Measurements from ENCODE around the gene PXDN. TPM values are rescaled to one million over a fixed set of nuclear protein-coding genes. Genes with fewer than 3 reads are reported as not detected.
"Not testable (repeated sequence)": the region's sequence is repeated elsewhere in the genome, so short reads cannot be mapped to it uniquely, and the experiment has no call there.

Gene PXDN
- total RNA-seq, 8 experiments from 2014 or later, result 0.46 to 80.9 (median 45.0) TPM

DNA sequence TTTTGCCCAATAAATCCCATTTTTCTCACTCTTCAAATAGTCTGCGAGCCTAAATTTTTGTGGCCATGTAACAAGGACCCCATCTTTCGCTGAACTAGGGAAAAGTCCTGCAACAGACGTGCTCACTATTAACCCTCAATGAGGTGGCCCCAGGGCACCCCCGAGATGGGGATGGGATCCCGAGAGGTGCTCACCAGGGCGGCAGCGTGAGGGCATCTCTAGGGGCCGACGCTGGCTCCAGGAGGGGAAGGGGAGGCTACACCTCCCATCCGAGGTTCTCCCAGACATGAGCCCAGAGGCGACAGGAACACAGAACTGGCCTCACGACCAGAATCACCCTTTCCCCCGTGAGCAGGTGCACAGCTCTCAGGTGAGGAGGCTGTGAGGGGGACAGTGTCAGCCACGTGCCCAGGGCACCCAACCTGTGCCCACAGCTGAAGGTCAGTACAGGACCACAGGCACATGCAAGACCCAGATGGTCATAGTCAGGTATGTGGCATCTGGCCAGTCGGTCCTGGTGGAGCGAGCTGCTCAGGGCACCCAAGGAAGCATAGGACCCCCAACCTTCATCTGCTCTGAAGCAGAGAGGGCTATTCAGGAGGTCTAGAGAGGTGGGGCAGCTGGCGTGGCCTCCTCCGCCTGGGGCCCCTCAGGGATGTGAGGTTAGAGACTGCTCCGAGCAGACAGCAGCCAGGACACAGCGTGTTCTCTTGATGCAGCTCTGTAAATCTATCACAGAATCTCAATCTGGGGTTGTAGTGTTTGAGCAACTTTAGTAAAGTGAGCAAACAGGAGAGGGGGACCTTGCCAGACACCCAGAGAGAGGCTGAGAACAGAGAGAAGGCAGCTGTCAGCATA lies 62.8 kb downstream of the PXDN start:
- Histone ChIP-seq H3K4me3 (no peak overlapping the region), H3K27ac (no peak overlapping the region), H3K4me1 (replicated peaks in 1 of 2) (no peaks in the 10 kb centered on the region)
- 33 to 100% (median 91%) methylated on average over 1 to 7 of the region's 20 CpGs; no CpG with 5 or more reads in 4 of the 10 experiments for WGBS, 10 experiments
- in situ Hi-C loops (cut with MboI; ENCODE audit: low pct_unique_long_range_greater_than_20kb in 2 of 9, low sequenced_read_pairs in 9 of 9, unreplicated experiment in 9 of 9), result no loop called here
- ATAC-seq (replicated peaks in 6 of 8), result peak in 1 of 8 experiments; percentile 44

- Histone ChIP-seq H3K27ac (no peak overlapping the region), H3K4me3 (no peak overlapping the region), H3K4me1 (replicated peaks in 1 of 2) (no peaks in the 10 kb centered on the region)
- 20 to 100% (median 83%) methylated on average over 1 to 3 of the region's 3 CpGs; no CpG with 5 or more reads in 5 of the 10 experiments for WGBS, 10 experiments
- in situ Hi-C loops (cut with MboI; ENCODE audit: low pct_unique_long_range_greater_than_20kb in 2 of 9, low sequenced_read_pairs in 9 of 9, unreplicated experiment in 9 of 9), result no loop called here
- no peak for ATAC-seq (replicated peaks in 6 of 8)
These were observed 63.3 kb downstream of the PXDN start for GRCh38 chr2:1681017-1681318.

DNA sequence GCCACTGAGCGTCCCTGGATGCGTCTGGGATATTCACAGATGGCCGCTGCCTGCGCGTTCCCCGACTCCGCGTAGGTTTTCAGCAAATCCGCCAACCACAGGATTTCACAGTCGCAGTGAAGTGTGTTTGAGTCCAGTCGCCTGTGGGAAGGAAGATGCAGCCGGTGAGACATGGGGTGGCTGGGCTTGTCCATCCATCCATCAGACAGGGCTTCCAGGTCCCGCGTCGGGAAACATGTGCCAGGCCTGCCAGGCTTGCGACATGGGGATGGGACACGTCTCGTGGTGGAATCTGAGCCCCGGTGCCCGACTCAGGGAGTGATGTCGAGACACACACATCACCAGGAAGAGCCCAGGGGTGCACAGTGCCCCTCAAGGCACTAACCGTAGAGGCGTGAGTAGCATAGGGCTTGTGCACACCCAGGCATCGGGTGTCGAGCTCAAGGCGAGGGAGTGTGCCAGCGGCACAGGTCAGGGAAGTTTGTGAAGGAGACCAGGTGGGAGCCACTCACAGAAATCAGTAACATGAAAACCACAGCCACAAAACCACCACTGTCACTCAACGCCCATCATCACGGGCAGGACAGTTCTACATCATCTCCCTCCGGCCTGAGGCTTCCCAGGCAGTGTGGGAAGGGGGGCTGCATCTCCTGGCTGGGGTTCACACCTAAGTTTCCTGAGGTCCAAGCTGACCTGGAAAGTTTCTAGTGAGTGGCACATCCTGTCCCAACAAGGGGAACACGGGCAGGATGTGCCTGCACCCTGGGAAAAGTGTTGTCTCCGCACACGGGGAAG lies 63.9 kb downstream of the PXDN start:
- no peak for ATAC-seq (replicated peaks in 6 of 8)
- in situ Hi-C loops (cut with MboI; ENCODE audit: low pct_unique_long_range_greater_than_20kb in 2 of 9, low sequenced_read_pairs in 9 of 9, unreplicated experiment in 9 of 9), result no loop called here
- H3K4me1 ChIP-seq (replicated peaks in 1 of 2), result no peaks in the 10 kb centered on the region
- H3K27ac ChIP-seq, result no peak overlapping the region
- WGBS, 10 experiments, result 87 to 100% (median 95%) methylated on average over 4 to 10 of the region's 33 CpGs; no CpG with 5 or more reads in 5 of the 10 experiments
- H3K4me3 ChIP-seq, result no peak overlapping the region

DNA sequence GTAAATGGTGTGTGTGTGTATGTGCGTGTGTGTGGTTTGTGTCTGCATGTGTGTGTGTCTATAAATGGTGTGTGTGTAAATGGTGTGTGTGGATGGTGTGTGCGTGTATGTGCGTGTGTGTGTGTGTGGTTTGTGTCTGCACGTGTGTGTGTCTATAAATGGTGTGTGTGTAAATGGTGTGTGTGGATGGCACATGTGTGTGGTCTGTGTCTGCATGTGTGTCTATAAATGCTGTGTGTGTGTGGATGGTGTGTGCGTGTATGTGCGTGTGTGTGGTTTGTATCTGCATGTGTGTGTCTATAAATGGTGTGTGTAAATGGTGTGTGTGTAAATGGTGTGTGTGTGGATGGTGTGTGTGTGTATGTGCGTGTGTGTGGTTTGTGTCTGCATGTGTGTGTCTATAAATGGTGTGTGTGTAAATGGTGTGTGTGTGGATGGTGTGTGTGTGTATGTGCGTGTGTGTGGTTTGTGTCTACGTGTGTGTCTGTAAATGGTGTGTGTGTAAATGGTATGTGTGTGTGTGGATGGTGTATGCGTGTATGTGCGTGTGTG lies 64.8 kb downstream of the PXDN start:
- 60 to 100% (median 91%) methylated on average over 1 to 6 of the region's 11 CpGs; no CpG with 5 or more reads in 4 of the 10 experiments for WGBS, 10 experiments
- H3K4me1 ChIP-seq (replicated peaks in 1 of 2); H3K27ac ChIP-seq; ATAC-seq (replicated peaks in 6 of 8); in situ Hi-C loops (cut with MboI; ENCODE audit: low pct_unique_long_range_greater_than_20kb in 2 of 9, low sequenced_read_pairs in 9 of 9, unreplicated experiment in 9 of 9); H3K4me3 ChIP-seq: not testable (repeated sequence)

DNA sequence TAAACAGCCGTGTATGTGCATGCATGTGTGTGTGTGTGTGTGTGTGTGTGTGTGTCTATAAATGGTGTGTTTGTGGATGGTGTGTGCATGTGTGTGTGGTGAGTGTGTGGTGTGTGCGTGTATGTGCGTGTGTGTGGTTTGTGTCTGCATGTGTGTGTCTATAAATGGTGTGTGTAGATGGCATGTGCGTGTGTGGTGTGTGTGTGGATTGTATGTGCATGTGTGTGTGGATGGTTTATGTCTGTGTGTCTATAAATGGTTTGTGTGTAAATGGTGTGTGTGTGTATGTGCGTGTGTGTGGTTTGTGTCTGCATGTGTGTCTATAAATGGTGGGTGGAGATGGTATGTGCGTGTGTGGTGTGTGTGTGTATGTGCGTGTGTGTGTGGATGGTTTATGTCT lies 65.2 kb downstream of the PXDN start:
- H3K4me1 ChIP-seq (replicated peaks in 1 of 2); H3K4me3 ChIP-seq; H3K27ac ChIP-seq; in situ Hi-C loops (cut with MboI; ENCODE audit: low pct_unique_long_range_greater_than_20kb in 2 of 9, low sequenced_read_pairs in 9 of 9, unreplicated experiment in 9 of 9); ATAC-seq (replicated peaks in 6 of 8): not testable (repeated sequence)
- WGBS, 10 experiments, result 67 to 100% (median 93%) methylated on average over 1 to 6 of the region's 7 CpGs; no CpG with 5 or more reads in 3 of the 10 experiments

DNA sequence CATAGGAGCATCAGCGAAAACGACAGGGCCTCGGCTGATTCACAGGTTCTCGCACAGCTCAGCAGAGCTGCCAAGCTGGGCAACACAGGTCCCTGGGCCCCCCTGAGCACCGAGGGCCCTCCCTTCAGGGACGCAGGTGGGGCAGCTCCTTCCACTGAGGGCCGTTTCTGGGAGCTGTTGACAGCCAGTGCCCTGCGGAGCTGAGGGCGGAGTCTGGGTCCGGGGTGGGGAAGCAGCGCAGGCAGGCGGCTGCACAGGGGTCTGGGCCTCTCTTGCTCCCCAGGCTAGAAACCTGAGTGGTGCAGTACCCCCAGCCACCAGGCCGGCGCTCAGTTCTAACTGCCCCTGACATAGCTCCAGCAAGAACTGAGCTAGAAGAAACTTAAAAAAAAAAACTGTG lies 65.7 kb downstream of the PXDN start:
- no peak overlapping the region for H3K27ac ChIP-seq
- no peak for ATAC-seq (replicated peaks in 6 of 8)
- no peaks in the 10 kb centered on the region for H3K4me1 ChIP-seq (replicated peaks in 1 of 2)
- in situ Hi-C loops (cut with MboI; ENCODE audit: low pct_unique_long_range_greater_than_20kb in 2 of 9, low sequenced_read_pairs in 9 of 9, unreplicated experiment in 9 of 9), result no loop called here
- WGBS, 10 experiments, result 85 to 97% methylated on average over 4 to 5 of the region's 14 CpGs; no CpG with 5 or more reads in 8 of the 10 experiments
- H3K4me3 ChIP-seq, result no peak overlapping the region

GRCh38 chr2:1677821-1678165 lies 66.5 kb downstream of the PXDN start:
- in situ Hi-C loops (cut with MboI; ENCODE audit: low pct_unique_long_range_greater_than_20kb in 2 of 9, low sequenced_read_pairs in 9 of 9, unreplicated experiment in 9 of 9), result no loop called here
- no peak overlapping the region for H3K27ac ChIP-seq
- ATAC-seq (replicated peaks in 6 of 8), result no peak
- H3K4me3 ChIP-seq, result no peak overlapping the region
- WGBS, 10 experiments, result 33 to 100% (median 90%) methylated on average over 1 to 5 of the region's 12 CpGs; no CpG with 5 or more reads in 5 of the 10 experiments
- no peaks in the 10 kb centered on the region for H3K4me1 ChIP-seq (replicated peaks in 1 of 2)

DNA sequence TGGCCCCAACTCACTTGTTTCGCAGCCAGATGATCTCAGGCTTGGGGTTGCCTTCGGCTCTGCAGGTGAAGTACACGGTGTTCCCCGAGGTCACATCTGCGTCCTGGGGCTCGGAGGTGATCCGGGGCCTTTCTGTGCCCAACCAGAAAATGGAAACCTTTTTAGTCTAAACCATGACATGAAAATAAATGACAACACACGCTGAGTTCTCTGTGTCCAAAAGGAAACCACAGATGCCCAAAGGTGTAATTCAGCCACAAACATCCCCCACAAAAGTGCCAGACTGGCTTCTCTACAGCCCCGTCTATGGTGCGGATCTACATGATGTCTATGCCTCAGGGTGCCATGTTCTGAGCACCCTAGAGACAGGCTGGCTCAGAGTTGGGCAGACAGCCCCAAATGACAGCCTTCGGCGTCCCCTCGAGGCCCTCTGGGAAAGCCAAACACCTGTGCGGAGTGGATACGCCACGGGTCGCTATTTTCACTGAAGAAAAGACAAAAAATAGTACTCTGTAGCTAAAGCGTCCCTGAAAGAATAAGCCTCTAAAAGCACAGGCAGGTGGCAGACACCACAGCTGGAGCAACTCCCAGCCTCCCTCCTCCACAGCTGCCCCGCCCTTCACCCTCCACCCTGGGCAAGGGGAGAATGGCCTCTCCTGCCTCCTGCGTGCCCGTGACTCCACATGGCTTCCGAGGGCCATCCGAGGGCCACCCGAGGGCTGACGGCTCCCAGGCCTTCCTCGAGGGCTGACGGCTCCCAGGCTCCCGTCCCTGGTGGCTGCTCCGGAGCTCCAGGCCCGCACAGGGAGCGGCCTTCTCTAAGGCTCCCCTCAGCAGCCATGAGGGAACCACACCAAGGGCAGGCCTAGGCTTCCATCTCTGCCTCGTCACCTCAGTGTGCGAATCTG lies 67.1 kb downstream of the PXDN start:
- ATAC-seq (replicated peaks in 6 of 8), result no peak
- 83 to 100% (median 91%) methylated on average over 1 to 15 of the region's 33 CpGs; no CpG with 5 or more reads in 1 of the 10 experiments for WGBS, 10 experiments
- Histone ChIP-seq H3K4me1 (replicated peaks in 1 of 2) (no peaks in the 10 kb centered on the region), H3K27ac (no peak overlapping the region), H3K4me3 (no peak overlapping the region)
- in situ Hi-C loops (cut with MboI; ENCODE audit: low pct_unique_long_range_greater_than_20kb in 2 of 9, low sequenced_read_pairs in 9 of 9, unreplicated experiment in 9 of 9), result no loop called here

DNA sequence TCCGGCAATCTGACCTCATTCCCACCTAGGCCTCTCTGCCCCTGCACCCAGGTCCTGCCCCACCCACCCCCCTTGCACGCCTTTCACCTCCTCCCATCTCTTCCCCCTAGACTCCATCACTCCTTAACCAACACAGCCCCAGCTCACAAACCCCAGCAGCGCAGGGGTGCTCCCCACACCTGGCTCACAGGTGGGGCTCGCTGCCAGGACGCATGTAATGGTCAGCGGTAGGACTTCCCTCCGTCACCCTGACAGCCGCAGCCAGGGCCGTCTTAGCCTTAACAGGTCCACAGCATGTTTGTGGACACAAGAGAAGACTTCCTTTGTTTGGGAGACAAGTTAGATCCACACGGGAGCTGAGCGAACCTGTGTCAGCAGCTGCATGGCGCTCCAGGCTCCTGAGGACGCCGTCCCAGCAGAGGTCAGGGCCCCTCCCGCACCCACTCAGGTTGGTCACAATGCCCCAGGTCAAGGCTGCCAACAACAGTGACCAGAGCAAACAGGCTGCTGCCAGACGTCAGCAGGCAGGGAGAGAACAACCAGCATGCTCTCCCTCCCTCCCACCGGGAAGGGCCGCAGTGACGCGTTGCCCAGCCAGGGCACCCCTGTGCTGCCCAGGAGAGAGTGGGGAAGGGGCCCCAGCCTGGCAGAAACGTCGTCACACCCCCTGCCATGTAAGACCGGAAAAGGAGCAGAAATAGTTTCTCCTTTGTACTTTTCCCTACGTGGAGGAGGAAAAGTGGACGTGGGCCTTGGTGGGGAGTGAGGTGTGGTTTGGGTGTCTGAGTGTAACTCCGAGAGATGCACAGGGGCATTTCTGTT lies 68.0 kb downstream of the PXDN start:
- Histone ChIP-seq H3K27ac (no peak overlapping the region), H3K4me1 (replicated peaks in 1 of 2) (no peaks in the 10 kb centered on the region), H3K4me3 (no peak overlapping the region)
- no peak for ATAC-seq (replicated peaks in 6 of 8)
- in situ Hi-C loops (cut with MboI; ENCODE audit: low pct_unique_long_range_greater_than_20kb in 2 of 9, low sequenced_read_pairs in 9 of 9, unreplicated experiment in 9 of 9), result no loop called here
- 80 to 100% (median 95%) methylated on average over 1 to 12 of the region's 26 CpGs; no CpG with 5 or more reads in 7 of the 10 experiments for WGBS, 10 experiments

DNA sequence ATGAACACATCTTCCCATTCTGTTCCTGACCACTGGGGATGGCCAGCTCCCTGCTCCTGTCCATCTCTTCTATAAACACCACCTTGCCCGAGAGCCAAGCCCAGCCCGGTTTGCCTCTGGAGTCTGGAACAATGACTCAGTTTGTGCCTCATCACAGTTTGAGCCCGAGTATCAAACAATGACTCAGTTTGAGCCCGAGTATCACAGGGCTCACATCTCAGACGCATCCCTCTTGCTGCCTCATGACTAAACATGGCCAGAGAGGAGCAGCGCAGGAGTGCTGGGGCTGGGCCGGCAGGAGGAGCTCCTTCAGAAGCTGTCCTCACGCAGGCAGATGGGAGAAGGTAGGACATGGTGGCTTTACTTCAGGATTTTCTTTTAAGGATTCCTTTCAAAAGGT lies 68.7 kb downstream of the PXDN start:
- no peaks in the 10 kb centered on the region for H3K4me1 ChIP-seq (replicated peaks in 1 of 2)
- ATAC-seq (replicated peaks in 6 of 8), result peak in 3 of 8 experiments; percentile 31 to 97 (median 34)
- in situ Hi-C loops (cut with MboI; ENCODE audit: low pct_unique_long_range_greater_than_20kb in 2 of 9, low sequenced_read_pairs in 9 of 9, unreplicated experiment in 9 of 9), result no loop called here
- no peak overlapping the region for H3K27ac ChIP-seq
- 0 to 100% (median 69%) methylated on average over 2 to 4 of the region's 8 CpGs; no CpG with 5 or more reads in 4 of the 10 experiments for WGBS, 10 experiments
- no peak overlapping the region for H3K4me3 ChIP-seq

- no peak overlapping the region for H3K4me3 ChIP-seq
- H3K4me1 ChIP-seq (replicated peaks in 1 of 2), result no peaks in the 10 kb centered on the region
- WGBS, 10 experiments, result 60 to 100% (median 91%) methylated on average over 1 to 9 of the region's 18 CpGs; no CpG with 5 or more reads in 4 of the 10 experiments
- in situ Hi-C loops (cut with MboI; ENCODE audit: low pct_unique_long_range_greater_than_20kb in 2 of 9, low sequenced_read_pairs in 9 of 9, unreplicated experiment in 9 of 9), result no loop called here
- ATAC-seq (replicated peaks in 6 of 8), result no peak
- no peak overlapping the region for H3K27ac ChIP-seq
These were observed 69.4 kb downstream of the PXDN start for GRCh38 chr2:1674766-1675397.
